HG03060 (cell line): Measurements from ENCODE around the gene EFHC1.

ENCODE experiments used
- ATAC-seq: cut with Tn5 transposase; IDR thresholded peaks from one replicate; pipeline ENCODE4 v1.9.1; 2021; ENCODE audit warnings: low read depth, moderate number of reproducible peaks; ENCODE audit not compliant: unreplicated experiment

Gene EFHC1

DNA sequence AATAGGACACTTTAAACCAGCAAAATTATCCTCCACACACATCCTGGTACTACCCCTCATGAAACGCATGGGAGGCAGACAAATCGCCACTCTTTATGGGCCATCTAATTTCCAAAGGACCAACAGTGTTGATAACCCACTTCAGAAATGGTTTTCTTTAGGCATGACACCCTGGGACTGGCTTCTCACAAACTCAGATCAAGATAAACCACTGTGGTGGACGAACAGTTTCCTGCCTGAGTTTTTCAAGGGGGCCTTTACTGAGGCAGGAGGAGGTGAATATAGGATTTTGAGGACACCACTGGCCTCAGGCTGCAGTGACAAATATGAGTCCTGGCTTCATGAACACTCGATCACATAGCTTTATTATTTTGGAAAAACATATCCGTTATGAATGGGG, 130.7 kb downstream of the EFHC1 start:
- ATAC-seq = no peak

DNA sequence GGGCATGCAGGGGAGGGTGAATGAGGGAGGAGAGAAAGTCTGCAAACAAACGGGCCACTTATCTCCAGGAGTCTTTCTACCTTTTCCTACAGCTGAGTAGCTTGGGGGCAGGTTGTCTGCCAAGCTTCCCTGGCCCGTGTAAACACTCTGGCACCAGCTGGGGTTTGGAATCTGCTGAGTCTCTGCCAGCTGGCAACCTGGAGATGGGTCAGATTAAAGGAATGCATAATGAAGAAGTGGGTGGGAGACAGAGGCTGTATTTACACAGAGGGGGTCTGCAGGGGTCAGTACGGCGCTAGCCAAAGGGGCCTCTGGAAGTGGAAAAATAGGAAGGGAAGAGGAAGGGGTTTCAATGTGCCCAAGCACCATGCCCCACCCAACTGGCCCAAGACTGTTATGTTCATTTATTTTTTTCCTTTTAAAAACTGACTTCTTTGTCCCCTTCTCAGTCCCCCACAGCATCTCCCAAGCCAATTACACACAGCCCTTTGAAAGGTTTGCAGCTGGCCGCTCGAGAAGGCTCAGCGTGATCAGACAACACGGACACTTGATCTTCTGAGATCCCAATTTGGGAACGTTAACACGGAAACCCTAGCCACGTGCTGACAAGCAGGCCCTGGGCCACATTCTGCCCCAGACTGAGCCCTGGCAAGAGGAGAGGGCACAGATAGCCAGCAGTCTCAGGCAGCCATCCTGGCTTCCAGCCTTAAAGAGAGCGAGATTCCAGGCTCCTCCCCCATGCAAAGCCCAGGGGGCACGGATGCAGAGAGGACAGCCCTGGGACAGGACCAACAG, 131.5 kb downstream of the EFHC1 start:
- ATAC-seq = no peak

DNA sequence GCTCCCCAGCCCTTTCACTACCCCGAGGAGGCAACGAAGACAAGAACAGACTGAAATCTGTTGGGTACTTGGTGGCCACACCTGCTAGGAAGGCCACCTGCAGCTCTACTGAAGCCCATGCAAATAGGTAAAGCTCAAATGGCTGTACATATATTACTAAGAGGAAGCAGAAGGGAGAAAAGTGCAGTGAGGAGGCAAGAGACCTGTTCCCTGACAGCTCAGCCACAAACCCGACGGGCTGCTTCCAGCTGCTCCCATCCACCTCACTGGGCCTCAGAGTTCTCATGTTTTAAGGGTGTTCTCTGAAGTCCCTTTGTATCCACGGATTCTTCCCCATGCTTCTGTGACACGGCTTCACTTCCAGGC, 132.1 kb downstream of the EFHC1 start:
- peak; percentile 92 for ATAC-seq

DNA sequence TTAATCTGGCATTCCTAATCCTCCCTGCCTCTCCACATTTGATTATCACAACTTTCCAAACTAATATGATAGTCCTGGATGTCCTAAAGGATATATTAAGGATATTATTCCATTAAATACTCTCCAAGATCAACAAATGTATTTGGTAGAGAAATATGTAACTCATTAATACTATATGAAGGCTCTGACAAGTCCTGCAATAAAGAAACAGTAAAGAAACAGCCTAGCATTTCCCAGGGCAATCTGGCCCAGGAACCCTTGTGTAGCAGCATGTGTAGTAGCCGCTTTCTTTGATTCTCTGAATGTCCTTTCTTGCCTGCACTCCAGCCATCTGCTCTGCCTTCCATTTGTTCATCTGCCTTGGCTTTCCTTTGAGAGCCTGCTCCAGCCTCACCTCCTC, 133.0 kb downstream of the EFHC1 start:
- no peak for ATAC-seq

DNA sequence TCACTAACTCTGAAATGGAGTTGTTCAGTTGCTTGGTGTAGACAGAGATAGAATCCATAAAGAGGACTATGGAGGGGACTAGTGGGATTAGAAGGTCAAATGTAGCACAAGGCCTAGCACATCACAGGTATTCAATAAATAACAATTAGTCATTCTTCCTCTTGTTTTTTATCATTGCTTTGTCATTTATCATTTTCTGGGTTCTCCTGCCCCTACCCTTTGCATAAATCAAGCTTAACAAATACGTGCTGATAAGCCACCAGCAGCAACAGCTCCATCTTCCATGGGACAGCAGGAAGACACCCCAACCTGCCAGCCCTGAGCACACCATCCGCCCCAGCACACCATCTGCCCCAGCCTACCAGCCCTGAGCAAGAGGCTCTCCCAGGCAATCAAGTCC, 133.6 kb downstream of the EFHC1 start:
- no peak for ATAC-seq

DNA sequence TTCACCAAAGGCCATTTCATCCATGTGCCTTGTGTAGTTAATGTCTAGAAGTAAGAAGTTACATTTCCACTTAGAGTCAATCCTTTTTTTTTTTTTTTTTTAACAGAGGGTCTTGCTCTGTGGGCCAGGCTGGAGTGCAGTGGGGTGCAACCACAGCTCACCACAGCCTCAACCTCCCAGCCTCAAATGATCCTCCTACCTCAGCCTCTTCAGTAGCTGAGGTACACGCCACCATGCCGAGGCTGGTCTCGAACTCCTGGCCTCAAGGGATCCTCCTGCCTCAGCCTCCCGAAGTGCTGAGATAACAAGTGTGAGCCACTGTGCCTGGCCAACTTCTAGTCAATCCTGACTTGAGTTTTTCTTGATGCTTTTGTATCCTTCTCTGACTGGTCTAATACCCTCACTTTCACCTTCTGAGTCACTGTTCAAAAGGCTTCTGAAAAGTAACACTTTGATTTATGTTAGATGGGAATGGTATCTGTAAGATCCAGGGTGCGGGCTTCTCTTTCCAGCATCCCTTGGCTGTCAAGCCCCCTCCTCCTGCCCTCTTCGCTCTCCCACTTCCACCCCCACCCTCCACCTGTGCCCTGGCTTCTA, 134.6 kb downstream of the EFHC1 start:
- no peak for ATAC-seq

DNA sequence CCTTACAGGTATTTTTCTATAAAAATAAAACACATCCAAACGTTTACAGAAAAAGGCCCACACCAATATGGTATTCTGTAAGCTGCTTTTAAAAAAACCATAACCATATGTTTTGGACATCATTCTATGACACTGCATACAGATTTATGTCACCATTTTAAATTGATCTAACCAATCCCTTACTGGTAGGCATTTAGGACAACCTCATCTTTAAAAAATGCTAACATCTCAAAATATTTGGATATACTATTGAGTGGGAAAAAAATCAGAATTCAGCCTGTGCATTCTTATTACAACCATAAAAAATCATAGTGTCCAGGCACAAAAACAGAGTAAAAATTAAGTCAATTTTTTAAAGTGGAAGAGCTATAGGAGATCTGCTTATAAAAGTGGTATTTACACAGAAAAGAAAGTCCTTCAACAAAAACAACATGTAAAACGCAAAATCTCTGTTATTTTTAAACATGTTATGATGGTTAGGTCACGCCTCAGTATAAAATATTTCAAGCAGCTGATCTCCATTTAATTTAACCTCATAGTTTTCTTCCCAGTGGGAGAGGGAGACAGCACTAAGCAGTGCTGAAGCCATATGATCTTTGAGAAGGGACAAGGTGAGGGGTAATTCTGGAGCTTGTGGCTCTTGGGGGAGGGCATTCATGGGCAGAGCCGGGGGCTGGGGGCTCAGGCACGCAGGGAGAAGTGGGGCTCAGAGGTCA, 135.5 kb downstream of the EFHC1 start:
- ATAC-seq = no peak

DNA sequence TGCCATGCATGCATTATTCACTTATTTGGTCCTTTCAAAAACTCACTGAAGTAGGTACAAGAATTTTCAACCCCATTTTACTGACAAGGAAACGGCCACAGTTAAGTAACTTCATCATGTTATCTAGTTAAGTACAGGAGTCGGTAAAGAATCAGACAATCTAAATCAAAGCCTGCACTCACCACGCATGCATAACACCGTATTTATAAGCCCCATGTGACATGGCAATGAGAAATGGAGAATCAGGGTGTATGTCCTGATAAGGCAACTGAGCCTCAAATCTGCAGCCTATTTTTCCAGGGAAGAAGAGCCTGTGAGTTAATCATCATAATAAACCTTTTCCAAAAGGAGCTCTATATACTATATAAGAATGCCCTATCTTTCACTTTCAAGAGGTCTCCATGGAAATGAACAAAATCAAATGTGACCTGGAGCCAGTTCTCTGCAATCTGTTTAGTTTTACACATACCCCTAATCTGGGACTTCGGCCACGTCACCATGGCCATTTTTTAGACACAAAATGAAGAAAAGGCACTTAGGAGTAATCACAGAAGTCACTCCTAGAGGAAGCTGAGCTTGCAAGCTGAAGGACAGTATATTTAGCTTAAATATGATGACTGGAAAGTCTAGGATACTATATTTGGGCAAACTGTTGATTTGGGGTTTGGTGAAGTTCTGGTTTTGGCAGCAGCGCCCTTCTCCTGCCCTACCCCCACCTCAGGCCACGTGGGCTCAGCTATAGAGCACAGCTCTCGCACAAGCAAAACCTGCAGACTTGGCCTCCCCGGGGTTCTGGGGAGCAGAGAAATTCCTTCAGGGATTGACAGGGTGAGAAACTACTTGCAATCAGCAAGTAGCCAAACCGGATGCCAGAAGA, 137.5 kb downstream of the EFHC1 start:
- no peak for ATAC-seq

DNA sequence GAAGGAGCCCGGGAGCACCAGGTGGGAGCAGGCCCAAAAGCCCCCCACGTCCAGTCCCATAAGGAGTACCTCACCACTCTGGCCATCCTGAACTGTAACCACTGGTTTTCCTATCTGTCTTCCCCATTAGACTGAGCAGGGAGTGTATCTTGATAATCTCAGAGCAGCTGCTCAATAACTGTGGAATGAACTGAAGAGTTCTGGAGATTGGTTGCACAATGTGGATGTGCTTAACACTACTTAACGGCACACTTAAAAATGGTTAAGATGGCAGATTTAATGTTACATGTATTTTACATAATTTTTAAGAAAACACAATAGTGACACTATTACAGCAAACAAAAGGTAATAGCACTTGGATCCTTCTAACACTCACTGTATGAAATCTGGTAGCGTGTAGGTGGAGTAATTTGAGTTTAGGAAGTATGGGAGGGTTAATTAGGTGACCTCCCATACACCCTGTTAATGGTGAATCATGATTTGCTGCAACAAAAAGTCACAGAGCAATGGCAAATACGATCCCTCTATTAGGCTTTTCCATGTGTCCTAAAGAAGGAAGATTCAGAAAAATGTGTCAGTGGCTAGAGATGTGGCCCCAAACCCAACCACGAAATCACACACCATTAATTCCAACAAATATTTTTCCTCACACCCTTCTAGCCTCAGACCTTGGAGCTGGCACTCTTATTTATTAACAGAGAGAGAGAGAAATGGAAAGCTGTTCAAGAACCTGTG, 138.3 kb downstream of the EFHC1 start:
- no peak for ATAC-seq

DNA sequence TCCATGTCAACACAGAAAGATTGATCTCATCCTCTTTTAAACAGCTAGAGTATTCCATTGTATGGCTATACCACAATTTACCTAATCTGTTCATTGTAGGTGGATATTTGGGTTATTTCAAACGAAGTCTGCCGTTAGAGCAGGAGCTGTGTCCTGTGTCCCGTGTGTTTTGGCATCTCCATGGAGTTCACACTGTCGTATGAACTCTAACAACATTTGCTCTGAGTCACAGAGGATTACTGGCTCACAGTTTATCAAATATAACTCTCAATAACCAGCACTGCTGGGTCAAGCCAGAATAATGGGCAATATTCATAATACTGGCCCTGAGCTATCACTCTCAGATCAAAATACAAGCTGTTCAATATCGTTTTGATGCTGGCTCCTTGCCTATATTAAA, 140.3 kb downstream of the EFHC1 start:
- ATAC-seq = no peak

DNA sequence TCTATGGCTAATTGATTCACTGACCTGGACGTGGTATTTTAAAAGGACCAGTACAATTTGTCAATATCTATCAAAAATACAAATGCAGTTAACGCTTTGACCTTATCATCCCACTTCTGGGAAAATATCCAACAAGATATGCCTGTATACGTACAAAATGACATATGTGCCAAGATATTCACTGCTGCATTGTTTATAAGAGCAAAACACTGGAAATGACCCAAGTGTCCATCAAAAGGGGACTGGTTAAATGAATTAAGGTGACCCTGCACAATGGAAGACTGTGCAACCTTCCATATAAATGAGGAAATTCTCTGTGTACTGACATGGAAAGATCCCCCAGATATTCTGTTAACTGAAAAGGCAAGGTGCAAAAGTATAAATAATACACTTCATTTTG, 142.8 kb downstream of the EFHC1 start:
- no peak for ATAC-seq

DNA sequence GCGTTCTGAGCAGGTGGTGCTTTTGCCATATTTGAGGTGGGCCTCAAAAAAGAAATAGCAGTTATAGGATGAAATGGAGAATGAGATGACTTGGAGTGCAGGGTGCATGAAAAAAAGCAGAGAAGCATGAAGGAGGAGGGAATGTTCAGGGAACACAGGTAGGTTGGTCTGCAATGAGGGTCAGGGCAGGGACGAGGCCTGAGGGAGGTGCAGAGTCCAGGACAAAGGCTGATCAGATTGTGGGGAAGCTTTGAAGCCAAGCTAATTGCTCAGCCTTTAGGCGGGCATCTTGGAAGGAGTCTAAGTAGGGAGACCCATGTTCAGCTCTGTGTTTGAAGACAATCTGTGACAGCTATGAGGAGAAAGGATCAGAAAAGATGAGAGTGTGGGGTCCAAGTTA, 144.7 kb downstream of the EFHC1 start:
- no peak for ATAC-seq

DNA sequence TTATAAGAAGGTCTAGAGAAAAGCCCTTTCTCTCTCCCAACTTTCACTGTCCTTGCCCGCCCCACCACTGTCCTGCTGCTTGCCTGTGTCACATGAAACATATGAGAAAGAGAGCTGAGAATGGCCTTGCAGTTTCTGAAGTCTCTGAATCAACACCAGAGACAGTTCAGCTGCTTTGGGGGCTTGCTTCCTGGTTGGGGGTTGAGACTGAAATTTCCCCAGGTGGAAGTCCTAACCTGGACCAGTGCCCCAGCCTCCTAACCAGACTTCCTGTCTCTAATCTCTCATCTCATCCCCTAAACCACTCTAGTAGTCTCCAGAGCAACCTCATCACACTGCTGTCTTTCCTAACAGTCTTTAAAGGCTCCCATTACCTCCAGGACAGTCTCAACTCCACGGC, 146.1 kb downstream of the EFHC1 start:
- no peak for ATAC-seq

DNA sequence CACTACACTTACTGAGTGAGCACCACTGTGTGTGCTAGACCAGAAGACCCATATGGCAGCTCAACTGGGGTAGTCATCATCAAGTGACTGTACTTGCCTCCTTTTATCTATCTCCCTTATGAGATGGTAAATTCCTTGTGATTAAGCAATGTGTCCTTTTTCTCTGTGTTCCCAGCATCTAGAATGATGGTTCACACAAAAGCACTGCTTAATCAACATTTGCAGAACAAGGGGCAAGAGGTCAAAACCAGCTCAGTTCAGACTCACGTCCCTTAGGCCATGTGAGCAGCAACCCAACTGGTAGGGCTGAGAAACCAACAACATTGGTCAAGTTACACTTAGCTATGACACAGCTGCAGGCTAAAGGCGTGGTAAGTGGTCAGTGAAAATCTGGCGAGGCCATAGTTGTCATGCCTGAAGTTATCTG, 146.7 kb downstream of the EFHC1 start:
- no peak for ATAC-seq

DNA sequence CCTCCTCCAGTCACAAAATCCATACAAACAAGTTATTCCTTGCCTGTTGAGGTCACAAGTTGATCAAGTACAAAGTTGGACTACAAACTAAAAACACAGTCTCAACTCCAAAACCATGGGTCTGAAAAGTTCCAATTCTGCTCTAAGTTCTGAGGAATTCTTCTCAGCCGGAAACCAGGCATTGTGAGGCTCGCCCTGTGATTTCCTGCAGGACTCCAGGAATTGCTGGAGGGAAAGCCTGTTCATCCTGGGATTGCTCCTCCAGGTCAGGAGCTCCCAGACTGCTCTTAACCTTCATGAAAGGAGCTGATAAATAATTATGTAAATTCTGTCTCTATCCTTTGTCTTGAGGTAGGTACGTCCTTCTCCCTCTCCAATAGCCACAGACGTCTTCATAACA, 148.2 kb downstream of the EFHC1 start:
- ATAC-seq = no peak

DNA sequence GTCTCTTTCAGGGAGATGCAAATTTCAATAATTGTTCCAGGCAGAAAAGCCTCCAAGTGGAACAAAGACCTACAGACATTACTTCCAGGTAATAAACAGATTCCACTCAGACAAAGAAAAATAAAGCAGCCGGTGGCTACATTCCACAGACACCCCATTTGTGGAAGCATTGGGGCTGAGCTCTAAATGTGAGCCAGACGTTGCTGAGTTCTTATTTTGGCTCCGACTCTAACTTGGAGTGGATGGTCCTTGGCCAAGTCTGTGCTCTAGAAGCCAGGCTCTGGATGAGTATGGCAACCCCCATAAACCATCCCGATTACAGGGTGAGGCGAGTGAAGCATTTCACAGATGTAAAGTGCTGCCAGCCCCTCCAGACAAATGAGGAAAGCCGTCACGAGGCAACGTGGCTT, 150.2 kb downstream of the EFHC1 start:
- no peak for ATAC-seq

DNA sequence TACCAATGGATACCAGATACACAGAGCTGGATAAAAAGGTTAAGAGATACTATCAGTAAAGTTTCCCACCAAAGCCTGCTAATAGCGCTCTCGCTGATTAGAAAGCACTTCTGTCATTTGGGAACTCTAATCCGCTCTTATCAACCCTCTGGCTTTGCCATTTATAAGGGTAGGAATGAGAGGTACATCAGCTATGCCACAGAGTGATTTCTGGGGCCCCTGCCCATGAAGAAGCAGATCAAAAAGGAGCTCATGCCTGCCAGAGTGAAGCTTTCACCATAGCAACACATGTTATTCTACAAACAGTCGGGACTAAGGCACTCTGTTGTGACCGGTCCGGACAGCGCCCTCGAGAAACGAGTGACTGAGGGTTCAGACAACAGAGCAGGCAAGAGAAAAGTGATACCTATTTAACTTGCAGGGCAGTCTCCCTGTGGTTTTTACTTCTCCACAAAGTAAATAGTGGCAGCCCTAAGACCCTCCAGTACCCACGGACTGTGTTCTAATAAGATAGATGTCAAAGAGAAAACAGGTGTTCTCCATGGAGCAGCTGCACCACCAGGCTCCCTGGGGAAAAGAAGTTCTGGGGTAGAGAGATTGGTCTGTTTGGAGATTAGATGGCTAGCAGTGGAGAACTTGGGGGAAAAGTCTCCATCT, 151.1 kb downstream of the EFHC1 start:
- no peak for ATAC-seq

DNA sequence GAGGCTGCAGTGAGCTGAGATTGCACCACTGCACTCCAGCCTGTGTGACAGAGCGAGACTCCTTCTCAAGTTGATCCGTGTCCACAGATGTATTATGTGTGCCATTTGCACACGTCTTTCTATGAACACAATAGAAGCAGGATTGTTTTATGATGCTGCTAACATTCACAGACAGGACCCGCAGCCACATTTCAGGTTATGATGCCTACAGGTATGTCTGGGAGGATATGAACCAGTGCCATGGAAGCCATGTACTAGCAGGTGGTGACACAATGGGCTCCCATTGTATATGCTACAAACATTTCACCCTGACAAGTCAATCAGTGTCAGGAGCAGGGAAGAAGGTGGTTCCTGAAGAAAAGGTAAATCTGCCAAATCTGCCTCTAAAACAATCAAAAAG, 152.4 kb downstream of the EFHC1 start:
- no peak for ATAC-seq

DNA sequence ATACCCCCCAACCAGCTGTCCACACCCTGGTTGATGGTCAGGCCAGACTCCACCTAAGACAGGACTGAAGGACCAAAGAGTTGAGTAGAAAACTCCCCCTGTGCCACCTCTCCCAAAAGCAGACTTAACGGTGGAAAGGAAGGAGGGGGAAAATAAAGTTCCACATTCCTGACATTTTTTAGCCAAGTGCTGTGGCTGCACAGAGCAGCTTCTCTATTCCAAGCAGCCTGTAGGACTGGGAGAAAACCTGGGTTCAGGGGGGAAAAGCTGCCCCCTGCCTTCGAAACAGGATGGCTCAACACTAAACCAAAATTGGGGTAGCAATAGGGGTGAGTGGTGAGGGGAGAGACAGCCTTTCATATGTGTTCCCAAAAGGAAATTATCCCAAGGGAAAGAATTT, 153.2 kb downstream of the EFHC1 start:
- no peak for ATAC-seq
